HL-60/S4 (cell line): Measurements from ENCODE around the gene ENHO.
"Not testable (repeated sequence)": the region's sequence is repeated elsewhere in the genome, so short reads cannot be mapped to it uniquely, and the experiment has no call there.

ENCODE experiments used
- in situ Hi-C: fragments of 300-500 bp; cut with MboI; formaldehyde crosslinking; loops from 2 replicates; pipeline ENCODE4 v1.14.3; 2022; ENCODE audit warnings: low sequenced_read_pairs

The ENHO gene

GRCh38 chr9:34485822-34486221 lies 37.0 kb downstream of the ENHO start:
- in situ Hi-C loops: no loop called here

- in situ Hi-C loops: no loop called here
Observed at GRCh38 chr9:34484678-34485077, 38.1 kb downstream of the ENHO start.

GRCh38 chr9:34482746-34483145 lies 40.0 kb downstream of the ENHO start:
- in situ Hi-C loops: not testable (repeated sequence)

GRCh38 chr9:34481620-34482019 lies 41.2 kb downstream of the ENHO start:
- in situ Hi-C loops: not testable (repeated sequence)

- in situ Hi-C loops: no loop called here
Observed at GRCh38 chr9:34479431-34479866, 43.3 kb downstream of the ENHO start.

GRCh38 chr9:34477541-34477940 lies 45.2 kb downstream of the ENHO start:
- in situ Hi-C loops: no loop called here

GRCh38 chr9:34475097-34475496 lies 47.7 kb downstream of the ENHO start:
- in situ Hi-C loops: no loop called here
